Spleen (tissue), 7 donors: ENCODE measurements around the gene RHBDD3.

Source experiments
- CTCF ChIP-seq, 11 experiments: fragments of 200-600 bp in 7 of 11; fragments of 450-650 bp in 4 of 11; sonication (generic) in 4 of 11; IDR thresholded peaks in 8 of 11; conservative IDR thresholded peaks in 3 of 11; 1 replicate in 7 of 11; 2 replicates in 4 of 11; pipeline versions ENCODE4 v1.4.0 to v1.8.0; 2016 to 2021; ENCODE audit warnings: antibody characterized with exemption in 11 of 11, inconsistent platforms in 4 of 11, mild to moderate bottlenecking in 1 of 11
- POLR2A ChIP-seq, 3 donors: fragments of 450-650 bp; IDR thresholded peaks; one replicate each; pipeline ENCODE4 v1.5.1; 2017; ENCODE audit warnings: antibody characterized with exemption in 3 of 3, mild to moderate bottlenecking in 1 of 3
- donor health status: DM: no; HTN: no; CAD: no; lungs with moderate emphysema.
- donor health status: DM: no; HTN: no; CAD: no.
- donor health status: DM: no; HTN: no; CAD: no.

- TF ChIP-seq CTCF (IDR thresholded peaks at IDR 0.05 in 8 of 11, conservative IDR thresholded peaks at IDR 0.05 in 3 of 11) = no peak
- TF ChIP-seq POLR2A (IDR thresholded peaks at IDR 0.05) = no peak
Measured at GRCh38 chr22:29277927-29278326, 10.1 kb upstream of the RHBDD3 start.
